22Rv1 (cell line): ENCODE results near the gene RNF8.

Source experiments
- CTCF ChIP-seq: fragments of 450-650 bp; IDR thresholded peaks from 2 replicates; pipeline ENCODE4 v1.5.1; 2017; ENCODE audit warnings: mild to moderate bottlenecking
- ZFX ChIP-seq: fragments of 450-650 bp; IDR thresholded peaks from 2 replicates; pipeline ENCODE4 v1.6.1; 2017; ENCODE audit warnings: antibody characterized with exemption, borderline replicate concordance

- TF ChIP-seq CTCF (no peak), ZFX (no peak)
Measured at GRCh38 chr6:37306624-37307222, 47.1 kb upstream of the RNF8 start.
